B cell (primary cell): ENCODE data around the gene MAD1L1. TPM values are rescaled to one million over a fixed set of nuclear protein-coding genes. Genes with fewer than 3 reads are reported as not detected.
"Not testable (repeated sequence)": the region's sequence is repeated elsewhere in the genome, so short reads cannot be mapped to it uniquely, and the experiment has no call there.

Experiments
- ATAC-seq: fragments of 200-7000 bp; cut with Tn5 transposase; one replicate; pipeline ENCODE4 v1.10.0; 2021; ENCODE audit warnings: low read depth, mild to moderate bottlenecking, moderate number of reproducible peaks, moderate library complexity
- CTCF ChIA-PET: fragments of 350-600 bp; sonication (Branson Sonifier 250); formaldehyde crosslinking; loops from one replicate; lab custom pipeline; 2021; ENCODE audit warnings: antibody characterized with exemption, inconsistent platforms; lab: Charles Lee
- POLR2A ChIA-PET: fragments of 350-600 bp; sonication (Branson Sonifier 250); formaldehyde crosslinking; loops from one replicate; lab custom pipeline; 2021; ENCODE audit warnings: antibody characterized with exemption; lab: Charles Lee
- DNase-seq: peaks from one replicate; pipeline ENCODE4 v3.0.0; 2013
- H2AFZ ChIP-seq: 2 replicates; pipeline ENCODE4 v1.6.1; 2012; ENCODE audit warnings: mild to moderate bottlenecking, low read depth, low read length; ENCODE audit not compliant: insufficient read depth, poor library complexity, severe bottlenecking
- H3K27ac ChIP-seq, 2 donors: 1 replicate in 1 of 2; 2 replicates in 1 of 2; pipeline ENCODE4 v1.5.1; 2012 to 2013; ENCODE audit warnings: low read length in 2 of 2, mild to moderate bottlenecking in 2 of 2, moderate library complexity in 1 of 2
- H3K27me3 ChIP-seq, 4 experiments: fragments of 200-600 bp in 1 of 4; sonication (generic) in 1 of 4; replicated peaks in 1 of 4; 1 replicate in 2 of 4; 2 replicates in 2 of 4; pipeline versions ENCODE4 v1.6.1 to v1.7.0; 2013 to 2016; ENCODE audit warnings: low read length in 3 of 4, mild to moderate bottlenecking in 2 of 4, mixed read lengths in 1 of 4, moderate library complexity in 1 of 4; ENCODE audit not compliant: insufficient read depth in 4 of 4, control insufficient read depth in 3 of 4; ENCODE audit errors: control extremely low read depth in 1 of 4
- H3K36me3 ChIP-seq, 2 experiments: replicated peaks in 1 of 2; 1 replicate in 1 of 2; 2 replicates in 1 of 2; pipeline versions ENCODE4 v1.6.1 to v1.7.1; 2013; ENCODE audit warnings: low read length in 1 of 2; ENCODE audit not compliant: insufficient read depth in 2 of 2, control insufficient read depth in 1 of 2; ENCODE audit errors: control extremely low read depth in 1 of 2, extremely low read depth in 1 of 2
- H3K4me1 ChIP-seq, 2 donors: fragments of 200-600 bp in 1 of 2; sonication (generic) in 1 of 2; 1 replicate in 1 of 2; 2 replicates in 1 of 2; pipeline versions ENCODE4 v1.5.1 to v1.6.1; 2013 to 2017; ENCODE audit warnings: low read length in 2 of 2; ENCODE audit not compliant: control insufficient read depth in 2 of 2, insufficient read depth in 2 of 2
- H3K4me2 ChIP-seq: replicated peaks from 2 replicates; pipeline ENCODE3; 2012; ENCODE audit warnings: mild to moderate bottlenecking, low read depth, low read length; ENCODE audit not compliant: poor library complexity, severe bottlenecking
- H3K4me3 ChIP-seq, 5 experiments: fragments of 200-600 bp in 1 of 5; sonication (generic) in 1 of 5; 1 replicate in 3 of 5; 2 replicates in 2 of 5; pipeline versions ENCODE4 v1.5.1 to v1.7.0; 2011 to 2016; ENCODE audit warnings: low read length in 4 of 5, mild to moderate bottlenecking in 4 of 5, low read depth in 2 of 5, control low read depth in 1 of 5, moderate library complexity in 1 of 5; ENCODE audit not compliant: insufficient read depth in 1 of 5; ENCODE audit errors: control extremely low read depth in 1 of 5, extremely low read depth in 1 of 5
- H3K79me2 ChIP-seq: fragments of 200-600 bp; sonication (generic); one replicate; pipeline ENCODE4 v1.6.0; 2016; ENCODE audit warnings: low read length; ENCODE audit not compliant: control insufficient read depth, insufficient read depth
- H3K9ac ChIP-seq: fragments of 200-600 bp; sonication (generic); 2 replicates; pipeline ENCODE4 v1.6.1; 2017; ENCODE audit warnings: mild to moderate bottlenecking, low read length, moderate library complexity
- H3K9me3 ChIP-seq, 3 donors: one replicate each; pipeline versions ENCODE4 v1.6.1 to v1.7.1; 2013; ENCODE audit warnings: low read length in 2 of 3; ENCODE audit not compliant: control insufficient read depth in 2 of 3, insufficient read depth in 1 of 3; ENCODE audit errors: control extremely low read depth in 1 of 3
- H4K20me1 ChIP-seq: 2 replicates; pipeline ENCODE4 v1.6.0; 2012; ENCODE audit warnings: mild to moderate bottlenecking, low read length; ENCODE audit not compliant: insufficient read depth, control insufficient read depth, poor library complexity, severe bottlenecking
- H3K27ac Mint-ChIP-seq: one replicate; pipeline ENCODE4 v1.8.0; 2021; ENCODE audit warnings: mixed read lengths
- H3K27me3 Mint-ChIP-seq: one replicate; pipeline ENCODE4 v1.8.0; 2021; ENCODE audit warnings: mixed read lengths
- H3K4me1 Mint-ChIP-seq: one replicate; pipeline ENCODE4 v1.8.0; 2021; ENCODE audit warnings: mixed read lengths
- H3K4me3 Mint-ChIP-seq: one replicate; pipeline ENCODE4 v1.8.0; 2021; ENCODE audit warnings: mixed read lengths
- H3K9me3 Mint-ChIP-seq: one replicate; pipeline ENCODE4 v1.8.0; 2022; ENCODE audit warnings: mixed read lengths; ENCODE audit not compliant: insufficient read depth
- EZH2 ChIP-seq: IDR thresholded peaks from 2 replicates; pipeline ENCODE4 v1.6.1; 2012; ENCODE audit warnings: borderline replicate concordance, low read depth, mild to moderate bottlenecking, moderate library complexity, low read length; ENCODE audit not compliant: insufficient read depth, poor library complexity, severe bottlenecking
- WGBS: methylation state at CpG from one replicate; pipeline ENCODE4 v1.1.5; 2013; ENCODE audit warnings: missing lambda C conversion rate; ENCODE audit not compliant: insufficient coverage; 5-methylcytosine and 5-hydroxymethylcytosine counted together
- intact Hi-C: fragments of 100-400 bp; cut with micrococcal nuclease; formaldehyde crosslinking; loops from one replicate; pipeline ENCODE4 v1.10.0; 2022
- polyA plus RNA-seq: library from polyadenylated mRNA; depleted of rRNA; stranded (reverse); fragments of >200 nt; gene quantifications from 2 replicates; pipeline ENCODE4 v1.2.3, GENCODE V29; 2012
- total RNA-seq, 2 donors: library from RNA; stranded (reverse); fragments of 120-200 nt in 1 of 2; gene quantifications; 1 replicate in 1 of 2; 2 replicates in 1 of 2; pipeline versions ENCODE4 v1.2.3 to v1.2.4, GENCODE V29; 2013 to 2022
- TF ChIP-seq, protein P1 (sequence below): fragments of 200-600 bp; IDR thresholded peaks from one replicate; pipeline ENCODE4 v1.8.0; 2022; ENCODE audit warnings: antibody characterized with exemption, mild to moderate bottlenecking

The MAD1L1 gene
- total and polyA plus RNA-seq, 2 donors (not counting 1 experiment from before 2014, with no cell fraction given) = 86.7 to 110 TPM

DNA sequence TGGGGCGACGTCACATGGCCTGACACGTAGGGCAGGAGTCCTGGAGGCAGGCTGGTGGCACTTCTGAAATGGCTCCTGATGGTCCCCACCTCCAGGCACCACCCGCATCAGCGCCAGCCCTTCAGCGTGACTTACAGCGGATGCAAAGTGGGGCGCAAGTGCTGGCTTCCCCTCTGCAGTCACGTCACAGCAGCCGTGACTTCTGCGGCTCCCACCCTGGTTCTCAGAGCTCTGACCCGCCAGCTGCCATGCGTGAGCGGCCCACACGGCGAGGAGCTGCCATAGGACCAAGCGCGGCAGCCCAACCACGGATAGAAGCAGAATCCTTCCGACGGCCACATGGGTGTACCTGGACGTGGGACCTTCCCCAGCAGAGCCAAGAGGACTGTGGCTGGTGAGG is 403.6 kb downstream of the MAD1L1 start:
- 98% methylated on average over 22 of the region's 22 CpGs for WGBS
- Mint-ChIP-seq H3K4me3 (no peak overlapping the region), H3K27me3 (no peaks in the 10 kb centered on the region), H3K9me3 (peaks cover 4% of the 10 kb centered on the region), H3K27ac (no peak overlapping the region), H3K4me1 (no peaks in the 10 kb centered on the region)
- H2AFZ ChIP-seq = no peak overlapping the region
- H3K79me2 ChIP-seq = peaks cover 7% of the 10 kb centered on the region
- ChIA-PET POLR2A (interaction anchor here (0.6 kb wide), 1 partner anchor 11 kb away, joined by 4 read pairs; no protein-coding TSS in a partner anchor), CTCF (no interaction called here)
- intact Hi-C loops = no loop called here
- H3K4me2 ChIP-seq = no peak overlapping the region
- H3K27me3 ChIP-seq = no peaks in the 10 kb centered on the region
- H3K27ac ChIP-seq = no peak overlapping the region
- H3K4me3 ChIP-seq = no peak overlapping the region
- TF ChIP-seq, protein P1, sequence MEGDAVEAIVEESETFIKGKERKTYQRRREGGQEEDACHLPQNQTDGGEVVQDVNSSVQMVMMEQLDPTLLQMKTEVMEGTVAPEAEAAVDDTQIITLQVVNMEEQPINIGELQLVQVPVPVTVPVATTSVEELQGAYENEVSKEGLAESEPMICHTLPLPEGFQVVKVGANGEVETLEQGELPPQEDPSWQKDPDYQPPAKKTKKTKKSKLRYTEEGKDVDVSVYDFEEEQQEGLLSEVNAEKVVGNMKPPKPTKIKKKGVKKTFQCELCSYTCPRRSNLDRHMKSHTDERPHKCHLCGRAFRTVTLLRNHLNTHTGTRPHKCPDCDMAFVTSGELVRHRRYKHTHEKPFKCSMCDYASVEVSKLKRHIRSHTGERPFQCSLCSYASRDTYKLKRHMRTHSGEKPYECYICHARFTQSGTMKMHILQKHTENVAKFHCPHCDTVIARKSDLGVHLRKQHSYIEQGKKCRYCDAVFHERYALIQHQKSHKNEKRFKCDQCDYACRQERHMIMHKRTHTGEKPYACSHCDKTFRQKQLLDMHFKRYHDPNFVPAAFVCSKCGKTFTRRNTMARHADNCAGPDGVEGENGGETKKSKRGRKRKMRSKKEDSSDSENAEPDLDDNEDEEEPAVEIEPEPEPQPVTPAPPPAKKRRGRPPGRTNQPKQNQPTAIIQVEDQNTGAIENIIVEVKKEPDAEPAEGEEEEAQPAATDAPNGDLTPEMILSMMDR = no peak
- no peak for TF ChIP-seq EZH2
- H3K4me1 ChIP-seq = no peaks in the 10 kb centered on the region
- peaks cover 11% of the 10 kb centered on the region for H4K20me1 ChIP-seq
- ATAC-seq (no peak), DNase-seq (no peak)
- no peaks in the 10 kb centered on the region for H3K36me3 ChIP-seq
- H3K9me3 ChIP-seq = peaks cover 0 to 12% (median 0%) of the 10 kb centered on the region in 3 donors
- no peak overlapping the region for H3K9ac ChIP-seq

DNA sequence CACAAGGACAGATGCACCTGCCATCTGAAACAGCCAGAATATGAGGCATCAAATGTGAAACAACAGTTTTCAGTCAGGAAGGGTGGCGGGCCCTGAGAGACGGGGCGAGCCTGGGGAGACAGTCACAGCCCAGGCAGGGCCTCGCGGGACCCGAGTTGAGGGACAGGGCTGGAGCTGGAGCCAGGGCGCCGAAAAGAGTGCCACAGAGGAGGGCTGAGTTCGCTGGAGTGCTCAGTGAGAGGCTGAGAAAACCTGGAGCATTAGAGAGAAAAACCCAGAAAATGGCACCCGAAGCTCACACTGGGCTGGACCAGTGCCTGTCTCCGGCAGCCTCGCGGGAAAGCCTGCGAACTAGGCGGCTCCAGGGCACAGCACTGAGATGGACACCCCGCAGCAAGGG is 404.6 kb downstream of the MAD1L1 start:
- ATAC-seq, H3K4me2 ChIP-seq, H3K4me3 Mint-ChIP-seq, POLR2A ChIA-PET, H3K27me3 Mint-ChIP-seq, H3K9me3 Mint-ChIP-seq, H3K27ac Mint-ChIP-seq, H3K4me3 ChIP-seq, H3K9ac ChIP-seq, DNase-seq, H3K79me2 ChIP-seq, intact Hi-C loops, CTCF ChIA-PET, H3K36me3 ChIP-seq, H3K27me3 ChIP-seq, H3K27ac ChIP-seq, H2AFZ ChIP-seq, H3K4me1 ChIP-seq, H3K4me1 Mint-ChIP-seq: not testable (repeated sequence)
- peaks cover 0 to 12% (median 0%) of the 10 kb centered on the region in 3 donors for H3K9me3 ChIP-seq
- 98% methylated on average over 16 of the region's 16 CpGs for WGBS
- H4K20me1 ChIP-seq = peaks cover 11% of the 10 kb centered on the region

- ATAC-seq, H3K27me3 ChIP-seq, intact Hi-C loops, H2AFZ ChIP-seq, CTCF ChIA-PET, H3K27ac Mint-ChIP-seq, H3K27ac ChIP-seq, H3K4me1 Mint-ChIP-seq, H3K9ac ChIP-seq, H3K4me3 Mint-ChIP-seq, H3K9me3 Mint-ChIP-seq, DNase-seq, H3K4me2 ChIP-seq, H3K4me1 ChIP-seq, POLR2A ChIA-PET, H3K79me2 ChIP-seq, H3K27me3 Mint-ChIP-seq, H3K4me3 ChIP-seq, H3K36me3 ChIP-seq: not testable (repeated sequence)
- Histone ChIP-seq H4K20me1 (peaks cover 15% of the 10 kb centered on the region), H3K9me3 (peaks cover 0 to 12% (median 0%) of the 10 kb centered on the region in 3 donors)
- WGBS = 26% methylated on average over 8 of the region's 27 CpGs
Observed at GRCh38 chr7:1827521-1827981, 405.2 kb downstream of the MAD1L1 start.
